ENCODE measurements around the gene STUB1. TPM values are rescaled to one million over a fixed set of nuclear protein-coding genes. Genes with fewer than 3 reads are reported as not detected.
A peak's percentile ranks its signal among the peaks of the same experiment; 100 is the strongest.

STUB1 gene
- total RNA-seq, 2 experiments from 2014 or later = 72.4 to 85.5 TPM

GRCh38 chr16:667113-667779 is 13.0 kb upstream of the STUB1 start:
- POLR2A ChIA-PET = no interaction called here
- H3K4me3 ChIP-seq (ENCODE audit: low read depth, low read length, poor library complexity, severe bottlenecking) = peak overlapping the region; percentile 99
- intact Hi-C loops (cut with micrococcal nuclease; ENCODE audit: unreplicated experiment) = loop anchor here (1.0 kb wide), 1 partner anchor 31 kb away; the partner anchor contains the start of gene METTL26

GRCh38 chr16:667780-668518 is 12.3 kb upstream of the STUB1 start, which contains the start of gene RHOT2:
TSS of gene RHOT2 (plus strand) at chr16:668132. CDS start at chr16:668200, 68 bp downstream.
- no peaks in the 10 kb centered on the region for H4K20me1 ChIP-seq (ENCODE audit: insufficient read depth, low read length)
- peaks cover 12% of the 10 kb centered on the region; the same call in 1 of the 2 replicates for H3K79me2 ChIP-seq (ENCODE audit: insufficient read depth, low read depth, low read length)
- no peaks in the 10 kb centered on the region for H3K9me2 ChIP-seq (ENCODE audit: insufficient read depth, low read length)
- ChIA-PET POLR2A (no interaction called here), CTCF (ENCODE audit: unreplicated experiment) (no interaction called here)
- no TSS peak for BruUV-seq (replicated peaks)
- TF ChIP-seq CTCF (conservative IDR thresholded peaks at IDR 0.05; ENCODE audit: low read length) = peak; percentile 94
- TF ChIP-seq EZH2phosphoT487 (IDR thresholded peaks at IDR 0.05; ENCODE audit: borderline replicate concordance, low read depth, low read length) = no peak
- DNase-seq (ENCODE audit: low spot score) = peak; percentile 94
- H3K36me3 ChIP-seq (ENCODE audit: insufficient read depth, low read length) = peaks cover 33% of the 10 kb centered on the region
- peak within 1 kb of the TSS; percentile 52 for H3K27ac ChIP-seq (ENCODE audit: low read depth, low read length, poor library complexity, severe bottlenecking)
- H3K4me2 ChIP-seq (ENCODE audit: low read length) = peak within 1 kb of the TSS; percentile 88
- peak within 1 kb of the TSS; percentile 55; the same call in 1 of the 2 replicates for H2AFZ ChIP-seq (ENCODE audit: low read length)
- peak within 1 kb of the TSS; percentile 99 for H3K4me3 ChIP-seq (ENCODE audit: low read depth, low read length, poor library complexity, severe bottlenecking)
- peaks cover 14% of the 10 kb centered on the region for H3K4me1 ChIP-seq (ENCODE audit: insufficient read depth, low read length, poor library complexity, severe bottlenecking)
- H3K9me3 ChIP-seq (ENCODE audit: low read length) = no peaks in the 10 kb centered on the region
- intact Hi-C loops (cut with micrococcal nuclease; ENCODE audit: unreplicated experiment) = loop anchor here (1.0 to 2.0 kb wide), 3 partner anchors 11 to 32 kb away; partner anchors contain the start of genes METTL26 and WDR90

More at GRCh38 chr16:667113-667779, 13.0 kb upstream of the STUB1 start:
- H3K4me1 ChIP-seq (ENCODE audit: insufficient read depth, low read length, poor library complexity, severe bottlenecking) = peaks cover 14% of the 10 kb centered on the region
- no peaks in the 10 kb centered on the region for H4K20me1 ChIP-seq (ENCODE audit: insufficient read depth, low read length)
- peaks cover 33% of the 10 kb centered on the region for H3K36me3 ChIP-seq (ENCODE audit: insufficient read depth, low read length)
- peak overlapping the region; percentile 66 for H3K4me2 ChIP-seq (ENCODE audit: low read length)
- BruUV-seq (replicated peaks) = no TSS peak
- H3K9me2 ChIP-seq (ENCODE audit: insufficient read depth, low read length) = no peaks in the 10 kb centered on the region
- no peaks in the 10 kb centered on the region for H3K9me3 ChIP-seq (ENCODE audit: low read length)
- CTCF ChIA-PET (ENCODE audit: unreplicated experiment) = no interaction called here
- no peak for DNase-seq (ENCODE audit: low spot score)
- H2AFZ ChIP-seq (ENCODE audit: low read length) = peak overlapping the region; percentile 55; the same call in 1 of the 2 replicates
- no peak for TF ChIP-seq EZH2phosphoT487 (IDR thresholded peaks at IDR 0.05; ENCODE audit: borderline replicate concordance, low read depth, low read length)
- TF ChIP-seq CTCF (conservative IDR thresholded peaks at IDR 0.05; ENCODE audit: low read length) = no peak
- peaks cover 12% of the 10 kb centered on the region; the same call in 1 of the 2 replicates for H3K79me2 ChIP-seq (ENCODE audit: insufficient read depth, low read depth, low read length)
- no peak overlapping the region for H3K27ac ChIP-seq (ENCODE audit: low read depth, low read length, poor library complexity, severe bottlenecking)

Data from OCI-LY7 (cell line).